GM12878 (cell line): ENCODE data around the gene HTRA3. TPM values are rescaled to one million over a fixed set of nuclear protein-coding genes. Genes with fewer than 3 reads are reported as not detected.

Source experiments
- ATAC-seq: fragments of 200-7000 bp; cut with Tn5 transposase; 3 replicates; pipeline ENCODE4 v1.9.1; 2020; ENCODE audit warnings: mild to moderate bottlenecking, moderate library complexity
- BruUV-seq: library from RNA; stranded (reverse); fragments of 400-500 nt; replicated peaks from 2 replicates; lab custom pipeline; 2021; lab: Mats Ljungman, UMichigan
- CTCF ChIA-PET: fragments of 300-600 bp; sonication (Branson Sonifier 250); formaldehyde crosslinking; extraction: SDS; loops from one replicate; lab custom pipeline; 2021; ENCODE audit warnings: inconsistent platforms; lab: Yijun Ruan, JAX
- POLR2A ChIA-PET: fragments of 350-600 bp; formaldehyde crosslinking; extraction: SDS; loops from one replicate; lab custom pipeline; 2021; ENCODE audit warnings: inconsistent platforms; lab: Charles Lee
- RAD21 ChIA-PET: fragments of 300-600 bp; sonication (Branson Sonifier 250); formaldehyde crosslinking; loops from one replicate; lab custom pipeline; 2023; ENCODE audit warnings: antibody characterized with exemption; ENCODE audit not compliant: unreplicated experiment; lab: Charles Lee
- SMC1A ChIA-PET: fragments of 300-600 bp; sonication (Branson Sonifier 250); formaldehyde crosslinking; loops from one replicate; lab custom pipeline; 2023; ENCODE audit not compliant: unreplicated experiment, uncharacterized antibody; lab: Charles Lee
- DNase-seq: peaks from one replicate; pipeline ENCODE4 v3.0.0-alpha.2; 2011; ENCODE audit warnings: low read depth, low spot score
- FAIRE-seq: peaks from 3 replicates; lab custom pipeline; 2011; peaks lifted over from hg19 to GRCh38; lab: Jason Lieb, UNC
- H2AFZ ChIP-seq: 2 replicates; pipeline ENCODE4 v1.6.0; 2011; ENCODE audit warnings: low read depth, low read length, control low read depth; ENCODE audit not compliant: control insufficient read depth
- H3K27ac ChIP-seq: 2 replicates; pipeline ENCODE4 v1.5.1; 2011; ENCODE audit warnings: control low read depth; ENCODE audit not compliant: control insufficient read depth, insufficient read depth
- H3K27me3 ChIP-seq, 2 experiments: replicated peaks in 1 of 2; 2 replicates each; pipeline versions ENCODE4 v1.6.0 to v1.6.1; 2011; ENCODE audit warnings: low read length in 1 of 2; ENCODE audit not compliant: control insufficient read depth in 2 of 2, insufficient read depth in 2 of 2
- H3K36me3 ChIP-seq, 2 experiments: 2 replicates each; pipeline ENCODE4 v1.5.1; 2011; ENCODE audit warnings: low read length in 1 of 2; ENCODE audit not compliant: control insufficient read depth in 2 of 2, insufficient read depth in 2 of 2
- H3K4me1 ChIP-seq: 2 replicates; pipeline ENCODE4 v1.6.1; 2011; ENCODE audit warnings: mild to moderate bottlenecking, low read length, moderate library complexity, mixed read lengths; ENCODE audit not compliant: control insufficient read depth, insufficient read depth
- H3K4me2 ChIP-seq: 2 replicates; pipeline ENCODE4 v1.6.0; 2011; ENCODE audit warnings: control low read depth; ENCODE audit not compliant: control insufficient read depth, insufficient read depth
- H3K4me3 ChIP-seq: fragments of 200-600 bp; sonication (generic); 2 replicates; pipeline ENCODE4 v1.5.1; 2016
- H3K79me2 ChIP-seq: 2 replicates; pipeline ENCODE4 v1.6.0; 2011; ENCODE audit warnings: low read length; ENCODE audit not compliant: control insufficient read depth, insufficient read depth
- H3K9ac ChIP-seq: 2 replicates; pipeline ENCODE4 v1.8.0; 2011; ENCODE audit warnings: low read length, control low read depth, mixed read lengths; ENCODE audit not compliant: control insufficient read depth, insufficient read depth
- H3K9me3 ChIP-seq: replicated peaks from 3 replicates; pipeline ENCODE4 v1.5.1; 2011; ENCODE audit warnings: mild to moderate bottlenecking, low read length; ENCODE audit not compliant: control insufficient read depth, insufficient read depth
- H4K20me1 ChIP-seq: 2 replicates; pipeline ENCODE4 v1.6.0; 2011; ENCODE audit not compliant: control insufficient read depth, insufficient read depth
- CTCF ChIP-seq, 3 experiments: IDR thresholded peaks in 2 of 3; conservative IDR thresholded peaks in 1 of 3; 2 replicates each; pipeline ENCODE4 v1.5.1; 2011; ENCODE audit warnings: low read depth in 3 of 3, low read length in 3 of 3, mild to moderate bottlenecking in 3 of 3, control low read depth in 2 of 3, moderate library complexity in 2 of 3, inconsistent platforms in 1 of 3, mixed read lengths in 1 of 3; ENCODE audit not compliant: control insufficient read depth in 2 of 3, insufficient read depth in 1 of 3; ENCODE audit errors: extremely low read depth in 1 of 3
- MTA2 ChIP-seq: fragments of 450-650 bp; IDR thresholded peaks from 2 replicates; pipeline ENCODE4 v1.6.1; 2016; ENCODE audit warnings: low read depth, mild to moderate bottlenecking, moderate library complexity
- SKIL ChIP-seq: fragments of 450-650 bp; IDR thresholded peaks from 2 replicates; pipeline ENCODE4 v1.6.1; 2017; ENCODE audit warnings: mild to moderate bottlenecking, low read depth, inconsistent platforms; ENCODE audit not compliant: poor library complexity, severe bottlenecking
- ZNF24 ChIP-seq: fragments of 450-650 bp; IDR thresholded peaks from 2 replicates; pipeline ENCODE4 v1.6.1; 2017; ENCODE audit warnings: antibody characterized with exemption, mild to moderate bottlenecking
- WGBS: methylation state at CpG from one replicate; pipeline ENCODE4 v1.1.6; 2016; ENCODE audit warnings: low lambda C conversion rate; ENCODE audit not compliant: insufficient replicate concordance, insufficient coverage; ENCODE audit errors: missing lambda C conversion rate; 5-methylcytosine and 5-hydroxymethylcytosine counted together
- in situ Hi-C: fragments of 300-500 bp; cut with MboI; formaldehyde crosslinking; loops from 9 replicates; pipeline ENCODE4 v1.14.3; 2018; ENCODE audit warnings: mixed read lengths
- intact Hi-C: fragments of 100-400 bp; cut with micrococcal nuclease; formaldehyde crosslinking; loops from one replicate; pipeline ENCODE4 v1.14.2; 2022; ENCODE audit not compliant: unreplicated experiment
- polyA plus RNA-seq, 11 experiments: library from polyadenylated mRNA; depleted of rRNA in 4 of 11; unstranded in 6 of 11; stranded (reverse) in 5 of 11; fragments of >200 nt; fragmentation: Nextera tagmentation in 4 of 11; fragmentation: Illumina TruSeq in 1 of 11; extraction: Ambion mirVana in 4 of 11; extraction: Trizol in 1 of 11; gene quantifications; 1 replicate in 1 of 11; 2 replicates in 10 of 11; pipeline versions ENCODE4 v1.2.1 to v1.2.3, GENCODE V29; 2011 to 2016; ENCODE audit warnings: inconsistent platforms in 2 of 11, missing spikeins in 2 of 11, low read depth in 1 of 11
- total RNA-seq, 4 experiments: library from RNA; depleted of rRNA in 3 of 4; stranded (reverse); fragments of >200 nt in 3 of 4; fragmentation: Illumina TruSeq in 1 of 4; extraction: Trizol in 1 of 4; gene quantifications; 2 replicates each; pipeline versions ENCODE4 v1.2.1 to v1.2.3, GENCODE V29; 2013 to 2021

Gene HTRA3
- total and polyA plus RNA-seq, 10 of the 15 experiments (the other 5 are each of a cell fraction or from before 2014, with no cell fraction given): 0.04 to 1.2 (median 0.08) TPM; not detected in 7

GRCh38 chr4:8237256-8237989 is 32.1 kb upstream of the HTRA3 start (continued):
- TF ChIP-seq SKIL: no peak
- TF ChIP-seq, all 136 proteins: peak for 0

- FAIRE-seq (no peak), ATAC-seq (peak; percentile 55), DNase-seq (no peak)
- BruUV-seq: no TSS peak
- no peak overlapping the region for H3K9ac ChIP-seq
- SMC1A ChIA-PET: interaction anchor here (0.9 to 1.6 kb wide), 2 partner anchors 35 to 37 kb away, joined by 3 to 4 read pairs; no protein-coding TSS in a partner anchor
- H4K20me1 ChIP-seq: no peaks in the 10 kb centered on the region
- RAD21 ChIA-PET: interaction anchor here (0.8 to 1.1 kb wide), 3 partner anchors 9 to 61 kb away, joined by 3 to 8 read pairs (median 4); no protein-coding TSS in a partner anchor
- POLR2A ChIA-PET: no interaction called here
- peaks cover 9 to 18% of the 10 kb centered on the region in 2 experiments for H3K36me3 ChIP-seq
- CTCF ChIA-PET: interaction anchor here (0.8 to 2.9 kb wide), 3 partner anchors 9 to 62 kb away, joined by 3 to 16 read pairs (median 7); no protein-coding TSS in a partner anchor
- no peak overlapping the region for H3K27ac ChIP-seq
- H3K79me2 ChIP-seq: no peaks in the 10 kb centered on the region
- no peak overlapping the region for H2AFZ ChIP-seq
- intact Hi-C loops: loop anchor here (2.0 kb wide), 1 partner anchor 61 kb away; no protein-coding TSS in a partner anchor
- in situ Hi-C loops: no loop called here
- H3K4me1 ChIP-seq: peaks cover 3% of the 10 kb centered on the region
- 53% methylated on average over 14 of the region's 14 CpGs for WGBS
- no peaks in the 10 kb centered on the region for H3K27me3 ChIP-seq
- no peak for TF ChIP-seq ZNF24
- TF ChIP-seq MTA2: no peak
- TF ChIP-seq CTCF (IDR thresholded peaks at IDR 0.05 in 2 of 3, conservative IDR thresholded peaks at IDR 0.05 in 1 of 3; ENCODE audit: control insufficient read depth in 2 of 3, extremely low read depth in 1 of 3, insufficient read depth in 1 of 3, low read depth in 3 of 3, low read length in 3 of 3): no peak
- H3K4me3 ChIP-seq: no peak overlapping the region
- H3K4me2 ChIP-seq: no peak overlapping the region
- H3K9me3 ChIP-seq: no peaks in the 10 kb centered on the region
These were observed 31.5 kb upstream of the HTRA3 start for GRCh38 chr4:8238036-8238511.
